ENCODE data around the gene RNF214. TPM values are rescaled to one million over a fixed set of nuclear protein-coding genes. Genes with fewer than 3 reads are reported as not detected.

RNF214 gene
- total RNA-seq, 3 donors from 2014 or later, result 12.3 to 13.3 (median 12.5) TPM

GRCh38 chr11:117194267-117194666 lies 38.2 kb upstream of the RNF214 start:
- Histone ChIP-seq H3K27ac (no peak overlapping the region), H3K27me3 (no peaks in the 10 kb centered on the region), H3K4me3 (no peak overlapping the region), H3K4me1 (peaks cover 0 to 11% of the 10 kb centered on the region in 2 donors), H3K9me3 (no peaks in the 10 kb centered on the region), H3K36me3 (no peaks in the 10 kb centered on the region)
- no peak for DNase-seq (ENCODE audit: low spot score in 2 of 2)
- TF ChIP-seq CTCF (IDR thresholded peaks at IDR 0.05) (no peak), POLR2AphosphoS5 (IDR thresholded peaks at IDR 0.05) (no peak), POLR2A (IDR thresholded peaks at IDR 0.05) (no peak)
- intact Hi-C loops (cut with DNase I; ENCODE audit: low total_unique reads), result loop anchor here (10.0 kb wide), 1 partner anchor 49 kb away; the partner anchor contains the start of gene PAFAH1B2

DNA sequence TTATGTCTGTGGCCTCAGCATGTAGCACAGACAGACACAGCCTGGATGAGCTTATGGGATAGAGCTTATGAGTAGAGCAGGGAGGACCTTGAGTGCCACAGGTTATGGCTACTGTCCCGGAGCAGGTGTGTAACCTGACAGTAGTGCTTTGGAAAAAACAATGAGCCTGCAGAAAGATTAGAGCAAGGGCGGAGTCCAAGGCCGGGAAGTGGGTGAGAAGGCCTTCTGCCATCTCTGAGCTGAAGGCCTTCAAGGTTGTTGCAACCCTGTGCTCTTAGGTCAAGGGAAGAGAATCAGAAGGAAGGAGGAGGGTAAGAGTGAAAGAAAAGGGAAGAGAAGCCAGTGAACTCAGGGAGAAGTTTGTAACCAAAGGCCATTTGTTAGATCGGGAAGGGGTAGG lies 37.2 kb upstream of the RNF214 start:
- DNase-seq (ENCODE audit: low spot score in 2 of 2), result no peak
- Histone ChIP-seq H3K4me1 (peaks cover 0 to 11% of the 10 kb centered on the region in 2 donors), H3K27ac (no peak overlapping the region), H3K4me3 (no peak overlapping the region), H3K36me3 (no peaks in the 10 kb centered on the region), H3K27me3 (no peaks in the 10 kb centered on the region), H3K9me3 (no peaks in the 10 kb centered on the region)
- TF ChIP-seq POLR2AphosphoS5 (IDR thresholded peaks at IDR 0.05) (no peak), CTCF (IDR thresholded peaks at IDR 0.05) (no peak), POLR2A (IDR thresholded peaks at IDR 0.05) (no peak)
- intact Hi-C loops (cut with DNase I; ENCODE audit: low total_unique reads), result loop anchor here (10.0 kb wide), 1 partner anchor 50 kb away; the partner anchor contains the start of gene PAFAH1B2

GRCh38 chr11:117195761-117196160 lies 36.7 kb upstream of the RNF214 start:
- no peak for DNase-seq (ENCODE audit: low spot score in 2 of 2)
- peaks cover 0 to 11% of the 10 kb centered on the region in 2 donors for H3K4me1 ChIP-seq
- TF ChIP-seq POLR2AphosphoS5 (IDR thresholded peaks at IDR 0.05) (no peak), POLR2A (IDR thresholded peaks at IDR 0.05) (no peak), CTCF (IDR thresholded peaks at IDR 0.05) (no peak)
- H3K27ac ChIP-seq, result no peak overlapping the region
- no peak overlapping the region for H3K4me3 ChIP-seq
- H3K36me3 ChIP-seq, result no peaks in the 10 kb centered on the region
- no peaks in the 10 kb centered on the region for H3K27me3 ChIP-seq
- no peaks in the 10 kb centered on the region for H3K9me3 ChIP-seq
- intact Hi-C loops (cut with DNase I; ENCODE audit: low total_unique reads), result loop anchor here (10.0 kb wide), 1 partner anchor 51 kb away; the partner anchor contains the start of gene PAFAH1B2

DNA sequence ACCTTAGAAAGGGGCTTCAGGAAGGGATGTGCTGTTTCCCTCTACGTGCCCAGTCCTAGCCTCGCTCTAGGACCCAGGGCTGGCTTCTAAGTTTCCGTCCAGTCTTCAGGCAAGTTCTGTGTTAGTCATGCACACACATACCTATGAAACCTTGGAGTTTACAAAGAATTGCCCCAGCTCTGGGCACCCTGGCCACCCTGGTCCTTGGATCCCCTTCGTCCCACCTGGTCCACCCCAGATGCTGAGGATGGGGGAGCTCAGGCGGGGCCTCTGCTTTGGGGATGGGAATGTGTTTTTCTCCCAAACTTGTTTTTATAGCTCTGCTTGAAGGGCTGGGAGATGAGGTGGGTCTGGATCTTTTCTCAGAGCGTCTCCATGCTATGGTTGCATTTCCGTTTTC lies 35.5 kb upstream of the RNF214 start:
- TF ChIP-seq CTCF (IDR thresholded peaks at IDR 0.05), result no peak
- no peak for TF ChIP-seq POLR2A (IDR thresholded peaks at IDR 0.05)
- TF ChIP-seq POLR2AphosphoS5 (IDR thresholded peaks at IDR 0.05), result no peak
- H3K36me3 ChIP-seq, result no peaks in the 10 kb centered on the region
- DNase-seq (ENCODE audit: low spot score in 2 of 2), result no peak
- H3K9me3 ChIP-seq, result no peaks in the 10 kb centered on the region
- intact Hi-C loops (cut with DNase I; ENCODE audit: low total_unique reads), result loop anchor here (10.0 kb wide), 1 partner anchor 52 kb away; the partner anchor contains the start of gene PAFAH1B2
- peaks cover 0 to 11% of the 10 kb centered on the region in 2 donors for H3K4me1 ChIP-seq
- H3K4me3 ChIP-seq, result no peak overlapping the region
- H3K27ac ChIP-seq, result peak overlapping the region; percentile 94 to 98
- H3K27me3 ChIP-seq, result no peaks in the 10 kb centered on the region

DNA sequence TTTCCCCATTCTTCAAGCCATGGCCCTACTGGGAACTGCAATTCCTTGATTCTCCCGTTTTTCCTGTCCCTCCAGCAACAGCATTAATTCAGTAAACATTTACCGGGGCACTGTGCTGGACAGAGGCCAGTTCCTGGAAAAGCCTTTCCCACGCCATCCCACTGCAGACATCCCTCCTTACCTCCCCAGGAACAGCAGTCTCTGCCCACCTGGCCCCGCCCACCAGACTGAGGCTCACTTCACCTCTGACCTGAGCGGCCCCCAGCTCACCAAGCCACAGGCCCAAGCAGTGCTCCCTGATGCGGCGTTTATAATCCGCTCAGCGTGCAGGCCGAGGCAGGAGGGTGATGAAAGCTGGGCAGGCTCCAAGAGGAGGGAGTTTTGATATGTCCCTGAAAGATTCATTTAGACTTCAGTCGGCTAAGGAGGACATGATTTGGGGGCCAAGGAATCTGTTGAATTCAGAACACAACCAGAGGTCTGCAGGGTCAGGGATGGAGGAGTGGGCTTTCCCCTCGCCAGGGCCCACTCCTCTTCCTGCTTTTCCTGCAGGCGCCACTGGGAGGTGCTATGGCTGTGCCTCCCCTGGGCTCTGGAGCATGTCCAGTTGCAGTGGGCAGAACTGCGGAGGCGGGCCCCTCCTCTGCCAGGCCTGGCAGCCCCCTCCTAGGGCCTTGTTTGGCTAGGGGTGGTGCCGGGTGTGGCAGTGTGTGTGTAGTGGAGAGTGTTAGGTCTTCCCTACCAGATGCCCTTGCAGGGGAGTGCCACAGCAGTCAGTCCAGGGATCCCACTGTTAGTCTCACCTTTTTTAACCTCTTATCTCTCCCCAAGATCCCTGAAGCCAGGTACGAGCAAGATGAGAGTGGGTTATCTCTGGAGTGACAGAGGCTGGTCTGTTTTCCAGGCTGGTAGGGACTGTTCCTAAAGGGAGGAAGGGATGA lies 34.7 kb upstream of the RNF214 start:
- Histone ChIP-seq H3K4me1 (peaks cover 0 to 11% of the 10 kb centered on the region in 2 donors), H3K4me3 (peak overlapping the region; percentile 46 to 75 (median 57)), H3K9me3 (no peaks in the 10 kb centered on the region), H3K36me3 (no peaks in the 10 kb centered on the region), H3K27me3 (no peaks in the 10 kb centered on the region), H3K27ac (peak overlapping the region; percentile 94 to 98)
- peak in 1 of 2 donors; percentile 84 for DNase-seq (ENCODE audit: low spot score in 2 of 2)
- intact Hi-C loops (cut with DNase I; ENCODE audit: low total_unique reads), result loop anchor here (10.0 kb wide), 1 partner anchor 53 kb away; the partner anchor contains the start of gene PAFAH1B2
- TF ChIP-seq CTCF (IDR thresholded peaks at IDR 0.05) (peak in 2 of 3 donors; percentile 23 to 50), POLR2AphosphoS5 (IDR thresholded peaks at IDR 0.05) (no peak), POLR2A (IDR thresholded peaks at IDR 0.05) (no peak)
